T-helper 22 cell (primary cell): Measurements from ENCODE around the gene KIAA0930.
"Not testable (repeated sequence)": the region's sequence is repeated elsewhere in the genome, so short reads cannot be mapped to it uniquely, and the experiment has no call there.

Experiments used
- DNase-seq: peaks from one replicate; pipeline ENCODE4 v3.0.0-alpha.2; 2020; ENCODE audit warnings: low read depth

Gene KIAA0930

DNA sequence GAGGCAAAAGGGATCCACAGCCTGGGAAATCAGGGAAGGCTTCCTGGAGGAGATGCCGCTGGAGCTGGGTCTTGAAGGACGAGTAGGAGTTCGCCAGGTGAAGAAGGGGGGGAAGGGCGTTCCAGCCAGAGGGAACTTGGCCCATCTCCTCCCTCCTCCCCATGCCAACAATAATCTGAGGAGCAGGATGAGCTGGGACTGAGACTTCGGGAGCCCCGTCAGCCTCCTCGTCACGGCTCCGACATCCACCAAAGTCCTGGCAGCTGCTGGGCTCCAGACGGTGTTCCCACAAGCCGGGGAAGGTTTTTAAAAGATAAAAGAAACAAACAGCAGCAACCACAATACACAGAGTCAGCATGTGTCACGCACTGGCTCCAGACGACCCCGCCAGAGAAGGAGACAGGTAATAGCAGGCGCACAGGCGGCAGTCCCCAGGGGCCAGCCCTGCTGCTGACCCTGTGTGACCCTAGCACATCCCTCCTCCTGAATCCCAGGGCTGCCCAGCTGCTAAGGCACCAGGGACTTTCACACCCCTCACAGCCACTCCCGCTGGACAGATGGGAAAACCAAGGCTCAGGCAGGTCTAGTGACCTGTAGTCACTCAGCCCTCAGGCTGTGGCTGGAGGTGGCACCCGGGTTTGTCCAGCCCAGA is 39.7 kb downstream of the KIAA0930 start:
- no peak for DNase-seq

GRCh38 chr22:45200230-45200629 is 40.5 kb downstream of the KIAA0930 start:
- DNase-seq = no peak

GRCh38 chr22:45199723-45200122 is 41.0 kb downstream of the KIAA0930 start:
- DNase-seq = no peak

DNA sequence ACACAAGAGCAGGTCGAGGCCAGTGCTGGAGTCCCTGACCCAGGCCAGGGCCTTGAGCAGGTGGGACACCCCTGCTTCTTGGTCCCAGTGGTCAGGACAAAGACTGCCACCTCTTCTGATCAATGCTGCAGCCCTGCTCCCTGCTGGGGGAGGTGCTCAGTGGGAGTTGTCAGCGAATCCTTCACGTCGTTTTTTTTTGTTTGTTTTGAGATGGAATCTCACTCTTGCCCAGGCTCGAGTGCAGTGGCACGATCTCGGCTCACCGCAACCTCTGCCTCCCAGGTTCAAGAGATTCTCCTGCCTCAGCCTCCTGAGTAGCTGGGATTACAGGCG is 42.3 kb downstream of the KIAA0930 start:
- DNase-seq = no peak

DNA sequence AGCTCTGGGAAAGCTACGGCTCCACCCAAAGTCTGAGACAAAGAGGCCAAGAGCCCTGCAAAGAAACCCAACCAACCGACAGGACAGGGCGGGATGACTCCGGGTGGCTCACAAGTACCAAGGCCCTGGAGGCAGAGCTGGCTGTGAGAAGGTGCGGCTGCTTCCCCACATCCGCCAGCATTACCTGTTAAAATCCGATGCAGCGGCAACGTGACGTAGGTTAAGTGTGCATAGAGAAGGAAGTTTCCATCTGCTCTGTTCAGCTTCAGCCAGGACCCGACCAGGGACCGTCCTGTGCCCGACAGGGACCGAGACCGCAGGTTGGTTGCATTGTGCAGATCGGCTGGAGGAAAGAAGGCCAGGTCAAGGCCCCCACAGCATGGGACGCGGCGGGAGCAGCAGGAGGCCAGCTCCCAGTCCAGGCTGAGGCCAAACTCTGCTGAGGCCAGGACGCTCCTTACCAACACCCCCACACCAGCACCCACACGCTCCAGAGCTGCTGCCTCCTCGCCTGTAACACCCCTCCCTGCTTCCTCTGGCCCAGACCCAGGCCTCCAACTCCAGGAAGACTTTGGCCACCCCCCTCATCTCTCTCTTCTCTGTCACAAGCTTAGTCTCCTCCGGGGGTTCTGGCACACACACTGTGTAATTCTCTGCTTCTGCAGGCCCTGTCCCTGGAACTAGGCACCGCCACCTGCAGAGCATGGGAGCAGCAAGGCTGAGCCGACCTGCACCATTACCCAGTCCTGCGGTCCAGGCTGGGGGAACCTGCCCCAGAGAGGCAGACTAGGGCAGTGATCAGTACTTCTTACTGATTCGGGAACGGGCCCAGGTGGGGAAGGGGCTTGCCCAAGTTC is 42.9 kb downstream of the KIAA0930 start:
- no peak for DNase-seq

- no peak for DNase-seq
Observed at GRCh38 chr22:45196926-45197605, 43.6 kb downstream of the KIAA0930 start.

GRCh38 chr22:45196308-45196707 is 44.4 kb downstream of the KIAA0930 start:
- no peak for DNase-seq

GRCh38 chr22:45195616-45196015 is 45.1 kb downstream of the KIAA0930 start:
- no peak for DNase-seq

DNA sequence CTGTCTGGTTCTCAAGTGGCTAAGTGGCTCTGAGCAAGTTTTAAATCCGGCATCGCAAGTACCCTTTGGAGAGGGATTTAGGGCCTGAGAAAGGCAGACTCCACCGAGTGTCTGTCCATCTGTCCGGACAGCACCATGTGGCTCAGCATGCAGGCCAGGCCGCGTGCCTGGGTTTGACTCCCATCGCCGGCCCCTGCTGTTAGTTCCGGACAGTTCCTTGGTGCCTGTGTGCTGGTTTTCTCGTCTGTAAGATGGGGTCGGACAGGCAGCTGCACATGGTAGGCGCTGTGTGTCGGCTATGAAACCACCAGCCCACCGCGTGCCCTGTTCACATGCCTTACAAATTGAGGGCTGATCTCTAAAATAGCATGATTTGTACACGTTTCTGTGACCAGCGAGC is 46.0 kb downstream of the KIAA0930 start:
- DNase-seq = no peak

DNA sequence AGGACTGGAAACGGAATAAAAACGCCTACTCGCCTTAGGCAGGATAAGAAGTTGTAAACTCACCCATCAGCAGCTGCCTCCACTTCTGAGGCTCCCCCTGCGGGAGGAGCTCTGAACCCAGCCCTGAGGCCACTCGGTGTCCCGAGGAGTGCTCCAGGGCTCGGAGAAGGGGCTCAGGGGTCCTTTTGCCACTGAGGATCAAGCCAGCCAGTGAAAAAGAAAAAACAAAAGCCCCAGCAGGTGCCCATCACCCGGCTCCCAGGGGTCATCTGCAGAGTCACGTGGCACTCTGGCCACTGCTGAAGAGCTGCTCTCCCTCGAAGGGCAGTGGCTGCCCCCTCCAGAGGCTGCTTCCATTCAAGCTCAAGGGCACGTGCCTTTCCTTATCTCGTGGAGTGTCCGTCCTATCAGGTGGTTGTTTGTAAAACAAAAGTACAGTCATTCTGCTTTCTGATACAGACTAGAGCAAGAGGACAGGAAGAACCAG is 48.0 kb downstream of the KIAA0930 start:
- DNase-seq = no peak

DNA sequence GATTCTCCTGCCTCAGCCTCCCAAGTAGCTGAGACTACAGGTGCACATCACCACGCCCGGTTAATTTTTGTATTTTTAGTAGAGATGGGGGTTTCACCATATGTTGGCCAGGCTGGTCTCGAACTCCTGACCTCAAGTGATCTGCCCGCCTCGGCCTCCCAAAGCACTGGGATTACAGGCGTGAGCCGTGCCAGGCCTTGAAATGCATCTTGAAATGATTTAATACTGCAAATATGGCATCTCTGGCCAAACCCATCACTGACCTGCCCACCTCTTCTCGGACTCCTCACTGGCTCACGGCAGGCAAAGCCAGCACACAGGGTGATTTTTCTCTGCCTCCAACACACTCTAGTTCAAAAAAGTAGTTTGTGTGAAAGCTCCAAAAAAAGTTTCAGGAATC is 48.9 kb downstream of the KIAA0930 start:
- not testable (repeated sequence) for DNase-seq

- DNase-seq = no peak
Observed at GRCh38 chr22:45190202-45190872, 50.4 kb downstream of the KIAA0930 start.

DNA sequence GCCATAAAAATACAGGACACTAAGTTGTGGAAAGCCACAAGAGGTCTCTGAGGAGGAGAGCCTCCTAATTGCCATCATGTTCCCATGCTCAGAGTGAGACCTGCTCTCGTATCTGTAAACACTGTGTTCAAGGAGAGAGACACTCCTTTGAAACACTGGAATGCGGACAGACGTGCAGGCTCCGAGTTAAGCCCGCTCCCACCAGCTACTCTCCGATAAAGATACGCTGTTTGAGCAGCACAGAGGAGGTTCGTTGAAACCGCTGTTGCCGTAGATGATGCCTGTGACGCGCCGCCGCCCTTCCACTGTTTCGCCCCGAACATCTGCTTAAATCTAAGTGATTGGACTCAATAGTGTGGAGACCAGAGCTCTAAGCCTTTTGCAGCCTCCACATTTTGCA is 51.9 kb downstream of the KIAA0930 start:
- no peak for DNase-seq

- no peak for DNase-seq
Observed at GRCh38 chr22:45187891-45188290, 52.8 kb downstream of the KIAA0930 start.

DNA sequence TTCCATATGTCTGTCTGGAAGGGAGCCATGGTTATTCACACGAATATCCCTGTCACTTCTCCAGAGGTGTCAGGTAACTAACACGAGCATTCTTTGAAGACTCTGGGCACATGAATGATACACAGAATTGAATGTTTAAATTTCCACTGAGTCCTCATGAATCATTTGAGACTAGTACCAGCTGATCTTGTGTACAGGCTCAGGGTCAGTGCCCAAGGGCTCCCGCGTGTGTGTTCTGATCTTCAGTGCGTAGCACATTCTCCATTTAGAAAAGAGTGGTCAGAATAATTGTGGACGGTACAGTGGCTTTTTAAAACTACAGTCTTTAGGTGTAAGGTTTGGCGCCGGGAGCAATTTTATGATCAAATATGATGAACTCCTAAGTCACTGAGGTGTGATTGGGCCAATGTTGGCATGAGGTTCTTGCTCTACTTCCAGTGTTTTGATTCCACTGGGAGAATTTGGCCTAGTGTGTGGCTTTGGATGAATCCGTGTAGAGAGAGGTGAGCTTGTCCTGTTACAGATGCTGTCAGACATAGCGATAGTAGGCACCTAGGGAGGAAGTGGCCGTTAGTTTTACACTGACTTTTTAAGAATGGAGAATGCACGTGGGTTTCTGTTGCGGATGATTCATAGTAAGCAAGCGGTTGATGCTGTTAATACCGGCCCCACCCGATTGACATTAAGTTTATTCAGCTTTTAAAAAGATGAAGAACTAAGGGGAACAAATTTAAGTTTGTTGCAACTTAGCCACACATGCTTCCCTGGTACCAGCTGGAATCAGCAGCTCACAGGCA is 54.8 kb downstream of the KIAA0930 start:
- no peak for DNase-seq

DNA sequence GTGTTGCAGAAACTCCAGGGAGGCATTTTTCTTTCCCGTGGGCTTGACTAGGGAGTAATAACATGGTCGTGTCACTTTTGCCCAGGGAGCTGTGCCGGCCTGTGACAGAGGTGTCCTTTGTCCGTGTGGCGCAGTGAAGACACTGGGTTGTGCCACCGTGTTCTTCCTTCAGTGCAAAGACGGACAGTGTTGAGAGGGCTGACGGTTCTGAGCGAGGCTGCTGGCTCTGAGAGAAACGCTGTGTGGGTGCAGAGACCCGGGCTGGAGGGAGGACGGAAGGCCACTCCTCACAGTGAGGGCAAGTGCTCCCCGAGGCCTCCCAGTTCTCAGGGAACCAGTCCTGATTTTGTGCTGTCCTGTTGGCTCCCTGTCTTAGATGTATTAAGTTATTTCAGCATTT is 56.7 kb downstream of the KIAA0930 start:
- no peak for DNase-seq

- no peak for DNase-seq
Observed at GRCh38 chr22:45181766-45182165, 58.9 kb downstream of the KIAA0930 start.

GRCh38 chr22:45181240-45181639 is 59.5 kb downstream of the KIAA0930 start:
- DNase-seq = no peak

- DNase-seq = no peak
Observed at GRCh38 chr22:45180146-45180679, 60.5 kb downstream of the KIAA0930 start.

DNA sequence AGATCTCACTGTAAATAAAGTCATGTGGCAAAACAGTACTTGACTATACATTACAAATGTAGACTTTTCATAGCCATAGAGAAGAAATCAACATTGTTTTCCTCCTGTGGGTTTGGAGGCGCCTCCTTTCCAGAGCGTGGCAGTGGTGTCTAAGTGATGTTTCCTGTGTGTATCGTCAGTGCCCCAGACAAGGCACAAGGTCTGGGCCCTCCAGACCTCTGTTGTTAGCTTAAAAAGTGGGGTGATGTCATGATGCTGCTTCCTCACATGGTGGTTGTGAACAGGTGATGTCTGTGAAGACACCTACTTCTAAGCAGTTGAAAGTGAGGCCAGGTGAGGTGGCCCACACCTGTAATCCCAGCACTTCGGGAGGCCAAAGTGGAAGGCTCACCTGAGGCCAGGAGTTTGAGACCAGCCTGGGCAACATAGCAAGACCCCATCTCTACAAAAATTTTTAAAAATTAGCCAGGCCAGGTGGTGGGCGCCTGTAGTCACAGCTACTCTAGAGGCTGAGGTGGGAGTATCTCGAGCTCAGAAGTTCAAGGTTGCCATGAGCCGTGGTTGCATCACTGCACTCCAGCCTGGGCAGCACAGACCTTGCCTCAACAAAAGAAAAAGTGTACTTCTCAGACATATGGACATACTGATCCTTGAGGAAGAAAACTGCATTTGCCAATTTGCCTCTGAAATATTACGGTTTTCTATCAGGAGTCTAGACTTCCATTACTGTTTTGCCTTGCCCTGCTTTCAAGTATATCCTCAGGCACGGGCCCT is 61.2 kb downstream of the KIAA0930 start:
- peak; percentile 25 for DNase-seq
